GM18861 (cell line): Measurements from ENCODE around the gene HMX2.
A peak's percentile ranks its signal among the peaks of the same experiment; 100 is the strongest.
"Not testable (repeated sequence)": the region's sequence is repeated elsewhere in the genome, so short reads cannot be mapped to it uniquely, and the experiment has no call there.

ENCODE experiments used
- ATAC-seq: cut with Tn5 transposase; IDR thresholded peaks from one replicate; pipeline ENCODE4 v1.9.1; 2021; ENCODE audit not compliant: unreplicated experiment

The HMX2 gene

DNA sequence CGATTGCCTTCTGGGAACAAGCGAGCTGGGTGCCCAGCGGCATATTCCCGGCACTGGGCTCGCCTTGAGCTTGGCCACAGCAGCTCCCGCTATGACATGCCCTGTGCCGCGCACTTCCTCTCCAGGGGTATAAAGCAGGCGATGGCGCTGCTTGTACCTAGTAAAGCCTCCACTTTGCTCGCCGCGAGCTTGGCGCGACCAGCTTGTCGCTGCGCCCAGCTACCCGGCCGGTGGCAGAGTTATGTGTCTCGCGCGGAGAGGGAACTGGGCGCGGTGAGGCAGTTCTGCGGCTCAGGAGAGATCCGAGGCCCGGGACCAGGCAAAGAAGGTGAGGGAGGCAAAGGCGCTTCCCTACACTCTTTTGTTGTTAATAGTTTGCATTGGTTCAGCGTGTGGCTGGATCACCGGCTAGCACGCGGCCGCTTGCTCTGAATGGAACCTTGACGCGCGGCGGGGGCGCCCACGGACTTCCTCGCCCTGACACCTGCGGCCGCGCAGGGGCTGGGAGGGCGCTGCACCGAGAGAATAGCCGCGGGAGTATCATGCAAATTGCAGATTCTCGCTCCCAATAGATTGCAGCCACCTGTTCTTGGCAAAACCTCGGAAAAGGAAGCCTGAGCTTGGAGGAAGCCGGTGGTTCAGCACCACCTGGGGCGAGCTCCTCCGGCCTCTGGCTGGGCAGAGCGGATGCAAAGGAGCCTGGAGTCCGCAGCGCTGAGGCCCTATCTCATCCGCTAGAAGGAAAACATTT, 3.2 kb downstream of the HMX2 start:
- ATAC-seq = no peak

DNA sequence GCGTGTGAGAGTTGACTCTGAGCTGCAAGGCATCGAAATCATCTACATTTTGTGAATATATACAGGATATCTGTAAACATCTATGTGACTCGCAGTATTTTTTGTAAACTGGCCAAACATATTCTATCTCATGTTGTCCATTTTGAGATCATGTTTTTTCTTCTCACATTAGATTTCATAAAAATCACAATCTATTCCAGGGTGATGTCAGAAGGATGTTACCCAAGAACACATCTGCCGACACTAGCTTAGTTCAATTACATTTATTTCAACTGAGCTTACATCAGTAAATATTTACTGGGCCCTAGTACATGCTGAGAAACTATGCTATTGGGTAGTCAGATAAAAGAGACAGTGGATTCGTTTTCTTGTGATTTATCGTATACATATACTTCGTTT, 3.8 kb downstream of the HMX2 start:
- ATAC-seq = no peak

DNA sequence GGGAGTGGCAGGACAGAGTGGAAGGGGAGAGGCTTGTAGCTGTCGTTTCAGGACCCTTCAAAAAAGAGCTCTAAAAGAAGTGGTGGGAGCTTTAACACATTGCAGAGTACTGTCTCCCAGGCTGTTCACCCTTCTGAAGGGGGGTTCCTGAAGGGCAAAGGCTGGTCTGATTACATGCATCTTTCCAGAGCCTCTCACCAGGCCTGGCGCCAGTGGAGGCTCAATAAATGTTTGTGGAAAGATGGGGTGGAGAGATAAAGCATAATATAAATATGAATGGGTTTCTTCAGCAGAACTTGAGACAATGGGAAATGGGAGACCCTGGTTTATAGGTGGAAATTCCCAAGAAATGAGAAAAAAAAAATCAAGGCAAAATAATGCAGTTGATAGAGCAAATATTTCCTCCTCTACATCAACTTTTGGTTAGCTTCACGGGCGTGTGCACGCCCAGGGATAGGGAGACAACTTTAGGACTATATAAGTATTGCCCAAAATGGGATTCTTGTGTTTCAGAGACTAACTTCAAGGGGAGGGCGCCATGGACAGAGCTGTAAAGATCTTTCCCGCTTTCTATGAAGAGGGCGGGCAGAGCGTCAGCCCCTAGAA, 5.7 kb downstream of the HMX2 start:
- no peak for ATAC-seq

DNA sequence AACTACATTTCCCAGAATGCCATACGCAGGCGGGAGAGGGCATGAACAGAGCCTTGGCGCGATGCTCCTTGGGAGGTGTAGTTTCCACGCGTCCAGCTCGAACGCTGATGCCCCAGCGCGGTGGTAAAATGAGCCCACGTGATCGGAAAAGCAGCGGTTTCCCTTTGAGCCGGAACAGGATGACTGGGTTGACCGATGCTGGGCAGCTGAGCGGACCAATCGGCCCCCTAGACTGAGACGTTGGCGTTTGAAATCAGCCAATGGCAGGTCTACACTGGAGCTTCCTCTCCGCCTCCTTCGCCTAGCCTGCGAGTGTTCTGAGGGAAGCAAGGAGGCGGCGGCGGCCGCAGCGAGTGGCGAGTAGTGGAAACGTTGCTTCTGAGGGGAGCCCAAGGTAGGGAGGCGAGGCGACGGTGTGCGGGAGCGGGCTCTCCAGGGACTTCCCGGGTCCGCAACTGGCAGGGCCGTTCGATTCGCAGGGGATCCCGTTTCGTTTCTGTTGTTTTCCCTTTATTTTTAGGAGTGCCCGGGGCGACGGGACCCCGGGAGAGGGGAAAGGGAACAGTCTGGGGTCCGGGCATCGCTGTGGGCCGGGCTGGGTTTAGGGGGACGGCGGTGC, 6.3 kb downstream of the HMX2 start, which contains the start of gene BUB3:
BUB3 (plus strand) TSS at position 311 of the 619 bp plus-strand sequence. CDS start 516 bp downstream, outside the sequence.
- ATAC-seq = peak; percentile 84

DNA sequence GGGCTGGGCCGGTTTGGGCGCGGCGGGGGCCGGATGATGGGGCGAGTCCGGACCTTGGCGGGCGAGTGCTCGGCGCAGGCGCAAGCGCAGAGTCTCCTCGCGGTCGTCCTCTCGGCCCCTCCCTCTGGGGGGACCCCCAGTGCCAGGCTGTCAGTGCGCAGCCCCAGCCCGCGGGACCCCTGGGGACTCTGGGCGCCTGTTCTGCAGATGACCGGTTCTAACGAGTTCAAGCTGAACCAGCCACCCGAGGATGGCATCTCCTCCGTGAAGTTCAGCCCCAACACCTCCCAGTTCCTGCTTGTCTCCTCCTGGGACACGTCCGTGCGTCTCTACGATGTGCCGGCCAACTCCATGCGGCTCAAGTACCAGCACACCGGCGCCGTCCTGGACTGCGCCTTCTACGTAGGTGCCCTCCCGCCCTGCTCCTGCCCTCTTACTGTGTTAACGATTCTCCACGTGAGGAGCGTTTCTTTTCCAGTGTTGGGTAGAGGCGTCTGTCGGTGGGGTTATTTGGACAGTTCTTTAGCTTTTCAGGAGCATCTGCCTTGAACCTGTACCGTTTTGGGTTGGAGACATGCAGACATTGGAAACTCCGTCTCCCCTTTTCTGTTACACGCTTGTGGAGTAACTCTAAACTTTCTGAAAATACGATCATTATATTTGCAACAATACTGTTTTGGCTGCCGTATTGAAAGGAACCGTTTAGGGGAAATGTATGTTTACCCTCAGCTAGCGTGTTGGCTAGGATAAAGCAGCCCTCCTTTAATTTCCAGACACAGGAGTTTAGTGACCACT, 7.0 kb downstream of the HMX2 start:
- peak; percentile 32 for ATAC-seq

DNA sequence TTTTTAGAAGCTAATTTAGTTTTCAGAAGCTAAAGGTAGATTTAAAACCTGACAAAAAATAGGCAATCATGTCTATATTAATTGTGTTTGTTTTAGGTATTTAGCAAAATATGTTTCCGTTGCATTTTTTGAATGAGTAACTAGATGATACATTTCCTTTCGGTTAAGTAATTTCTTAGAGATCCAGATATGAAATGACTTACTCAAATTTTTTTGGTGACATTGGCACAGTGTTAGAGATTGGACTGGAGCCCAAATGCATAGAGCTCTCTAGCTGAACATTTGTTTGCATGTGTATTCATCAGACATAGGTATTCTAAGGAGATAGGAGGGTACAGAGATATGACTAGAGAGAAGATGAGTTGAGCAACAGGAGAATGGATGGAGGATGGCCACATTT, 8.1 kb downstream of the HMX2 start:
- ATAC-seq = no peak

DNA sequence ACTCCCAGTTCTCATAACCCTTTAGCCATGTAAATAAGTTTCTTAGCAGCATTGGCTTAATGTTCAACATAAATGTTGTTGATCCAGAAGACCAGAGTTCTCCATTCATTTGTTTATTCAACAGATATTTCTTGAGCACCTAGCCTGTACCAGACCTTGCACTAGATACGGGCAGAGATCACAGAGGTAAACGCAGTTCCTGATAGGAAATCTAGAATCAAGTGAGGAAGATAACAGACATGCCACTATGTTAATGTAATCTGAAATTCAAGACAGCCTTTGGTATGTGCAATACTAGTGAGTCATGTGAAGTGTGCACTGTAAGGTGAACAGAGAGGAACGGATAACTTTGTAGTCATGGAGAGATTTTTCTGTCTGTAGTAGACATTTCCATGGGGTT, 9.3 kb downstream of the HMX2 start:
- no peak for ATAC-seq

DNA sequence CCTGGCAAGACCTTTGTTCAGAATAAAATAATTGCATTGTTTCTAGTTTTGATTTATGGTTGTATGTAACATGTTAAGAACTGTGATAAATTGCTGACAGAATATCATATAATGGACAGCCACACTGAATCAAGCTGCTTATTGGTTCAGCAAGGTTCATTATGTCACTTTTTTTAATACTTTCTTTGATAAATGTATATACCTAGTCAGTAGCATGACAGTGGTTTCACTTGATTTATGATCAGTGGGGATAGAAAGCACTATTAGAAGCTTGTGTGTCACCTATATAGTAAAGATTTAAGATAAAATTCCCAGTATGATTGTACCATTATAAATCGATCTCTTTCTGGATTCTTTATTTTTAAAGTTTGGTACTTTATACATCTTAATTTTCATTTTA, 10.7 kb downstream of the HMX2 start:
- no peak for ATAC-seq

DNA sequence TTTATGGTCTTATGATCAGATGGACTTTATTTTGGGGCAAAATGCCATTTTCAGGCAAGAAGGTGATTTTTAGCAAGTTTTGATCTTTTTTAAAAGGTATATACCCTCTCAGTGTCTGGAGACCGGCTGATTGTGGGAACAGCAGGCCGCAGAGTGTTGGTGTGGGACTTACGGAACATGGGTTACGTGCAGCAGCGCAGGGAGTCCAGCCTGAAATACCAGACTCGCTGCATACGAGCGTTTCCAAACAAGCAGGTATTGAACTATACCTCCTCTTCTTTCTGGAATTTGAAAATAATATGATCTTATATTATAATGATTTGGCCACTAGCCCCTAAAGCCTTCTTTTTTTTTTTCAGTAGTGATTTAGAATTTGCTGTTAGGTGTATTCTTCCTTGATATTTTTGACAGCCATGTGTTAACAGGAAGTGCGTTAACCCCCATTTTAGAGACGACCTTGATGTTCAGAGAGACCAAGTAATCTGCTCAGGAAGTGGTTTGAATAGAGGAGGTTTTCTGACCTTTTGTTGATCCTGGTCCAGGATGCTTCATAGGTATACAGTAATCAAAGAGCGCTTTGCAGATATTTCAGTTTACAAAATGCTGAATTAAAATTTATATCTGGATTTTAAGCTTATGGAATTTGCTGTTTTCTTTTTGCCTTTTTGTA, 12.5 kb downstream of the HMX2 start:
- no peak for ATAC-seq

DNA sequence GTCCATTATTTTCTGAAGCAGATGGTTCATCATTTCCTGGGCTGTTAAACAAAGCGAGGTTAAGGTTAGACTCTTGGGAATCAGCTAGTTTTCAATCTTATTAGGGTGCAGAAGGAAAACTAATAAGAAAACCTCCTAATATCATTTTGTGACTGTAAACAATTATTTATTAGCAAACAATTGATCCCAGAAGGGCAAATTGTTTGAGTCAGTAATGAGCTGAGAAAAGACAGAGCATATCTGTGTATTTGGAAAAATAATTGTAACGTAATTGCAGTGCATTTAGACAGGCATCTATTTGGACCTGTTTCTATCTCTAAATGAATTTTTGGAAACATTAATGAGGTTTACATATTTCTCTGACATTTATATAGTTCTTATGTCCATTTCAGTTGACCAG, 16.4 kb downstream of the HMX2 start:
- ATAC-seq = no peak

DNA sequence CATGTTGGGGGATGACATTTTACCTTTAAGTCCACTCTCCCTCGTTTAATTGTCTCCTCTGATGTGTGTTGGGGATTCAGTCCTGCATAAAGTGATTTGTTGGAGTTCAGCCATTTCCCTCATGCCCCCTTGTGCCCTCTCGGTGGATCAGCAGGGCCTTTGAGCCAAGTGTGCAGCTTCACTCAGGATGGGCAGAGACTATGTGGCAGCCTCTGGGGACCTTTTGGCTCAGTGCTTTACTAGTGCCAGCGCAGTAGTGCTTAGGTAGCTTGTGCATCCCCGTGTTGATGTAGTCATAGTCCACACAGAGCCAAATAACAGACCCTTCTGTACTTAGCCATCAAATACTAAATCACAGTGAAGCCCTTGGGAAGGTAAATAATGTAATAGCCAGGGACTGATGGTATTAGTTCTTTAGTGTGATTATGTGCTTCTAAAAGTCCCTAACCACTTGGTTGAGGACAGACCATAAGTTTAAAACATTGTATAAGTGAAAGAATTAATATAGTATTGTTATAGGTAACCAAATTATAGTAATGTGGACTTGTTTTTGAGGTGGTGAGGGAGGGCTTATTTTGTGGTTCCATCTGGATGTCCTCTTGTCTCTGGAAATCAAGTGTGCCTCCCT, 17.6 kb downstream of the HMX2 start:
- no peak for ATAC-seq

DNA sequence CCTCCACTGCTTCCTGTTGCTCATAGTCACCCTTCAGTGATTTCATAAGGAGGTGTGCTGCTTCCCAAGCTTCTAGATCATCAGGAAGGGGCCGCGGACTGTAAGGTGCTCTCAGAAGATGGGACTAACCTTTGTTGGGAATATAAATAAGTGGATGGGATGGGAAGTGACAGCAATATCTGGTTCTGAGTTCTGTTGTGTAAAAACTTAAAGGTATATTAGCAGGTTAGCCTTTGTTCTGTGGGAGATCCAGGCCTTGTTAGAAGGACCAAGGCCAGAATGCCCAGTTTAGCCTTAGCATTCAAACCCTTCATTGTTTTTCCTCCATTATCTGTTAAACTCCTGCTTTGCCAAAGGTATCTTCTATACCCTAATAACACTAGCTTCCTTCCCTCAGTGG, 18.7 kb downstream of the HMX2 start:
- no peak for ATAC-seq

DNA sequence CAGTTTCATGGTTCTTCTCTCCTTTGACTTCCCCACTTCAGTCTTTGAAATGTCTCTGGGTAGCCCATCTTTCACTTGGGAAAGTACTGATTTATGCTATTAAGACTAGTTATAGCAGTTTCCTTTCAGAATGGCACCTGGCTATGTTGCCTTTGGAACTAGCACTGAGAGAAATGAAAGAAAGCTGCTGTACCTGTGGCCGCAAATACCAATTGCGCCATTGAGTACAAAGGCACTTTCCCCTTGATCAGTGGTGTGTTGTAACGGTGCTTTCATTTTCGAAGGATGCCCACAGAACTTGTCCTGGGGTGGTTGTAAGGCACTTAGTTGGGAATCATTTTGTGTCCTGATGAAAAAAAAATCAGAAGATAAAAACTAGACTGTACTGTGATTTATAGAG, 23.0 kb downstream of the HMX2 start:
- no peak for ATAC-seq

DNA sequence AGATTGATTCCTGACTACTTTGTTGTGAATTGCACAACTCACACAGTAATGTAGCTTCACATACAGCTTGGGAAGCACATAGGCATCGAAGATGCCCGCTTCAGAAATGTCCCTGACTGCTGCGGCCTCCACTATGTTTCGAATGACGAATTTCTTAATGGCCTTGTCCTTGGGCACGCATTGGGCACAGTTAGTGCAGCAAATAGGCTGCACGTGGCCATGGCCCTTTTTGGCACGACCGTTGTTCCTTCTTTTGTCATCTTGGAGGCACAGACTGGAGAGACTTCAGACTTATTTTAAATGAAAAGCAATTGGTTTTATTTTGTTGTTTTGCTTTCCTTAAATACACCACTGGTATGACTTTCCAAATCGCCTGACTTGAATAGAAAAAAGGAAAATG, 23.7 kb downstream of the HMX2 start:
- ATAC-seq = not testable (repeated sequence)

DNA sequence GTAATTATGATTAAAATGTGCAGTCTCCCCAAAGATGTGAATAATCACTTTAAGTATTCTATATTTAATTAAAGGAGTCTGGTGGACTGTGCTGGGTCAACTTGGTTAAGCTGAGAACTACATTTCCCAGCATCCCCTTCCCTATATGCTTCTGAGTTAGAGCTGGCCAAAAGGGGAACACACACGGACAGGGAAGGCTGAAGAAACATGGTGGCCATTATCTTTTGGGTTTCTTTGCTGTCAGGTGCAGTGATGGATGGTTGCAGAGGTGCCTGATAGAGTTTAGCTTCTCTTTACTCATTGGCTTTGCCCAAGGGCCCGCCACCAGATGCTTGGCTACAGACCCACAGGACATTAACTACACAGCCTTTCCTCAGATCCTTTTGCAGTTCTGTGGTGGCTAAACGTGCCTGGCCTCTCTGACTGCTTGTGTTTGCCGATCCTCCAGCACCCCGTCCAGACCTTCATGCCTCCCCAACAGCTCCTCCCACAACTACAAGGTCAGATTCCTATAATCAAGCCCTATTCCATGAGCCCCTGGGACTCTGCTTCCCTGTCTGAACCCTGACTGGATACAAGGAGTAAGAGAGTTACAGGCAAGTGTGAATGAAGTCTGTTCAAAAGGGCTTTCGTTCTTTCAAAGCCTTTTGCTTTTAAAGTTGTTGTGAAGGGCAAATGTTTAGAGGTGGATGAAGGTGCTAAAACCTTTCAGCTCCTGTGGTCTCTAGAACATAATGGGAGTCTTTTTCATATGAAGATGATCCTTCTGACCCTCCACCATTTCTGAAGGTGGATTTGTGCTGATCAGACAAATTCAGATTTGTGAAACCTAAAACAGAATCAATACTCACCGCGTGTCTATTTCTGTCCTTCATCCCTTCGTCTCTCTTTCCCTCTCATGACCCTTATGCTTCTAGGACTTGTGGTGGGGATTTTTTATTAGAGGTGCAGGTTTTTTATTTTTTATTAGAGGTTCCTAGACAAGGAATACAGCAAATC, 27.8 kb downstream of the HMX2 start:
- no peak for ATAC-seq

DNA sequence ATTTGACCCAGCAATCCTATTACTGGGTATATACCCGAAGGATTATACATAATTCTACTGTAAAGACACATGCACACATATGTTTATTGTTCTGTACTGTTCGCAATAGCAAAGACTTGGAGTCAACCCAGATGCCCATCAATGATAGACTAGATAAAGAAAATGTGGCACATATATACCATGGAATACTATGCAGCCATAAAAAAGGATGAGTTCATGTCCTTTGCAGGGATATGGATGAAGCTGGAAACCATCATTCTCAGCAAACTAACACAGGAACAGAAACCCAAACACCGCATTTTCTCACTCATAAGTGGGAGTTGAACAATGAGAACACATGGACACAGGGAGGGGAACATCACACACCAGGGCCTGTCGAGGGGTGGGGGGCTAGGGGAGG, 30.5 kb downstream of the HMX2 start:
- not testable (repeated sequence) for ATAC-seq

DNA sequence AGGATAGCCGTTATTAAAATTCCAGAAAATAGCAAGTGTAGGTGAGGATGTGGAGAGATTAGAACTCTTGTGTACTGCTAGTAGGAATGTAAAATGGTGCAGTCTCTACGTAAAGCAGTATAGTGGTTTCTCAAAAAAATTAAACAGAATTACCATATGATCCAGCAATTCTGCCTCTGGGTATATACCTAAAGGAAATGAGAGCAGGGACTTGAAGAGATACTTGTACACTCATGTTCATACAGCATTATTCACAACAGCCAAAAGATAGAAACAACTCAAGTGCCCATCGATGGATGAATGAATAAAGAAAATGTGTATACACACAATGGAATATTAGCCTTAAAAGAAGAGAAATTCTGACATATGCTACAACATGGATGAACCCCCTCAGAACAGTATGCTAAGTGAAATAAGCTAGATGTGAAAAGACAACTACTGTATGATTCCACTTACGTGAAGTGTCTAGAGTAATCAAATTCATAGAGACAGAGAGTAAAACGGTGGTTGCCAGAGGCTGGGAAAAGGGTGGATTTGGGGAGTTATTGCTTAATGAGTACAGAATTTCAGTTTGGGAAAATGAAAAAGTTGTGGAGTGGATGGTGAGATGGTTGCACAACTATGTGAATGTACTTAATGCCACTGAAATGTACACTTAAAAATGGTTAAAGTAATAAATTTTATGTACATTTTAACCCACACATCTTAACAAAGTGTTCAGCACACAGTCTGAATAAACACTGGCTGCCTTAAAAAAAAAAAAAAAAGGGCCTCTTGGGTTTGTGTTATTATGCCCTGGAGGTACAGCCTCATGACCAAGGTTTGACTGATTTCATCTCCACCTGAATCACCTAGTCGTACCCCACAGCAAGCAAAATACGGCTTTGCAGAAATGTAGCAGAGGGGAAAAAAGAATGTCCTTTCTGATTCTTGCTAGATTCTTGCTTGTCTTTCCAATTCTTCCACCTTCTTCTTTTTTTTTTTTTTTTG, 32.5 kb downstream of the HMX2 start:
- no peak for ATAC-seq

DNA sequence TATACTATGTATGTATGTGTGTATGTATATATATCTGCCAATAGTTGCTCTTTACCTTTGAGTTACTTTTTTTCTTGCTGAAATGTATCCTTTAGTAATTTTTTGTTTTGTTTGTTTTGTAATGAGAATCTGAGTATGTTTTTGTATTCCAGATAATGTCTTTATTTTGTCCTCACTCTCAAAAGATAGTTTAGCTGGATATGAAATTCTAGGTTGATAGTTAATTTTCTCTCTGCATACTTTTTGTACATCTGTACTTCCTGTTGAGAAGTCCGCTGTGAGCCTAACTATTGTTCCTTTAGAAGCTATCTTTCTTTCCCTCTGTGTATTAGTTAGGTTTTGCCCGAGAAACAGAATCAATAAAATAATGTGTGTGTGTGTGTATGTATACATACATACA, 35.8 kb downstream of the HMX2 start:
- no peak for ATAC-seq
